Measurements from ENCODE around the gene ZMYND8.
A peak's percentile ranks its signal among the peaks of the same experiment; 100 is the strongest.

ZMYND8 gene

DNA sequence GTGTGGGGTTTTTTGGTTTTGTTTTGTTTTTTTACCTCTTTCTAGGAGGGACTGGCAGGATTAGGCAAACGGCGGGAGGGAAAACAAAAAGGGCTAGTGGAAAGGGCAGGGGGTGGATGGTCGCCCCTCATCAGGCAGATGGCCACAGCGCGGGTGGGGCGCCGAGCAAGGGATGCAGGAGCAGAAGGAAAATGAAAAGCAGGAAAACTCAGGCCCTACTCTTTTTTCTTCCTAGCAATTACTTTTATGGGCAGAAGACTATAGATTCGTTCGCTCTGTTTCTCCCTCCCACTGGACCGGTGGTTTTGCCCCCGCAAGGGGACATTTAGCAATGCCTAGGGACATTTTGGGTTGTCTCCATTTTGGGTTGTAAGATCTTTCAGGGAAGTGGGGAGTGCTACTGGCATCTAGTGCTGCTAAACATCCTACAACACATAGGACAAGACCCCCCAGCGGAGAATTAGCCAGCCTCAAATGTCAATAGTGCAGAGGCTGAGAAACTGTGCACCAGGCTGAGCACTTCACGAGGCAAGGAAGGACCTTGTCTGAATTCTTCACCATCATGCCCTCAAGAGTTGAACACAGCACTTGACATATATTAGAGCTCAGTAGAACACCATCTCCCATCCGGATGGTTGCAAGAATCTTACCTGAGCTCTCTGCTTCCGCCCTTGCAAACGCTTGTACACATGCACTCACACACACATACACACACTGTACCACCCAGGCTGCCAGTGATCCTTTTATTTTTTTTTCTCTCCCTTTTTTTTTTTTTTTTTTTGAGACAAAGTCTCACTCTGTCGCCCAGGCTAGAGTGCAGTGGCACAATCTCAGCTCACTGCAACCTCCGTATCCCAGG lies 4.8 kb upstream of the ZMYND8 start (continued):
- TF ChIP-seq, protein P1, sequence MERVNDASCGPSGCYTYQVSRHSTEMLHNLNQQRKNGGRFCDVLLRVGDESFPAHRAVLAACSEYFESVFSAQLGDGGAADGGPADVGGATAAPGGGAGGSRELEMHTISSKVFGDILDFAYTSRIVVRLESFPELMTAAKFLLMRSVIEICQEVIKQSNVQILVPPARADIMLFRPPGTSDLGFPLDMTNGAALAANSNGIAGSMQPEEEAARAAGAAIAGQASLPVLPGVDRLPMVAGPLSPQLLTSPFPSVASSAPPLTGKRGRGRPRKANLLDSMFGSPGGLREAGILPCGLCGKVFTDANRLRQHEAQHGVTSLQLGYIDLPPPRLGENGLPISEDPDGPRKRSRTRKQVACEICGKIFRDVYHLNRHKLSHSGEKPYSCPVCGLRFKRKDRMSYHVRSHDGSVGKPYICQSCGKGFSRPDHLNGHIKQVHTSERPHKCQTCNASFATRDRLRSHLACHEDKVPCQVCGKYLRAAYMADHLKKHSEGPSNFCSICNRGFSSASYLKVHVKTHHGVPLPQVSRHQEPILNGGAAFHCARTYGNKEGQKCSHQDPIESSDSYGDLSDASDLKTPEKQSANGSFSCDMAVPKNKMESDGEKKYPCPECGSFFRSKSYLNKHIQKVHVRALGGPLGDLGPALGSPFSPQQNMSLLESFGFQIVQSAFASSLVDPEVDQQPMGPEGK (tag by site-specific recombination; IDR thresholded peaks at IDR 0.05), result peak; percentile 71; the same call in 1 of the 2 replicates
- TF ChIP-seq, protein P2, sequence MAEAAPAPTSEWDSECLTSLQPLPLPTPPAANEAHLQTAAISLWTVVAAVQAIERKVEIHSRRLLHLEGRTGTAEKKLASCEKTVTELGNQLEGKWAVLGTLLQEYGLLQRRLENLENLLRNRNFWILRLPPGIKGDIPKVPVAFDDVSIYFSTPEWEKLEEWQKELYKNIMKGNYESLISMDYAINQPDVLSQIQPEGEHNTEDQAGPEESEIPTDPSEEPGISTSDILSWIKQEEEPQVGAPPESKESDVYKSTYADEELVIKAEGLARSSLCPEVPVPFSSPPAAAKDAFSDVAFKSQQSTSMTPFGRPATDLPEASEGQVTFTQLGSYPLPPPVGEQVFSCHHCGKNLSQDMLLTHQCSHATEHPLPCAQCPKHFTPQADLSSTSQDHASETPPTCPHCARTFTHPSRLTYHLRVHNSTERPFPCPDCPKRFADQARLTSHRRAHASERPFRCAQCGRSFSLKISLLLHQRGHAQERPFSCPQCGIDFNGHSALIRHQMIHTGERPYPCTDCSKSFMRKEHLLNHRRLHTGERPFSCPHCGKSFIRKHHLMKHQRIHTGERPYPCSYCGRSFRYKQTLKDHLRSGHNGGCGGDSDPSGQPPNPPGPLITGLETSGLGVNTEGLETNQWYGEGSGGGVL (tag by site-specific recombination; IDR thresholded peaks at IDR 0.05), result peak; percentile 49
- peak; percentile 36; the same call in 1 of the 2 replicates for TF ChIP-seq KLF16 (tag by site-specific recombination; IDR thresholded peaks at IDR 0.05)
- TF ChIP-seq, protein P3, sequence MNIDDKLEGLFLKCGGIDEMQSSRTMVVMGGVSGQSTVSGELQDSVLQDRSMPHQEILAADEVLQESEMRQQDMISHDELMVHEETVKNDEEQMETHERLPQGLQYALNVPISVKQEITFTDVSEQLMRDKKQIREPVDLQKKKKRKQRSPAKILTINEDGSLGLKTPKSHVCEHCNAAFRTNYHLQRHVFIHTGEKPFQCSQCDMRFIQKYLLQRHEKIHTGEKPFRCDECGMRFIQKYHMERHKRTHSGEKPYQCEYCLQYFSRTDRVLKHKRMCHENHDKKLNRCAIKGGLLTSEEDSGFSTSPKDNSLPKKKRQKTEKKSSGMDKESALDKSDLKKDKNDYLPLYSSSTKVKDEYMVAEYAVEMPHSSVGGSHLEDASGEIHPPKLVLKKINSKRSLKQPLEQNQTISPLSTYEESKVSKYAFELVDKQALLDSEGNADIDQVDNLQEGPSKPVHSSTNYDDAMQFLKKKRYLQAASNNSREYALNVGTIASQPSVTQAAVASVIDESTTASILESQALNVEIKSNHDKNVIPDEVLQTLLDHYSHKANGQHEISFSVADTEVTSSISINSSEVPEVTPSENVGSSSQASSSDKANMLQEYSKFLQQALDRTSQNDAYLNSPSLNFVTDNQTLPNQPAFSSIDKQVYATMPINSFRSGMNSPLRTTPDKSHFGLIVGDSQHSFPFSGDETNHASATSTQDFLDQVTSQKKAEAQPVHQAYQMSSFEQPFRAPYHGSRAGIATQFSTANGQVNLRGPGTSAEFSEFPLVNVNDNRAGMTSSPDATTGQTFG (tag by site-specific recombination; IDR thresholded peaks at IDR 0.05; ENCODE audit: borderline replicate concordance), result no peak

DNA sequence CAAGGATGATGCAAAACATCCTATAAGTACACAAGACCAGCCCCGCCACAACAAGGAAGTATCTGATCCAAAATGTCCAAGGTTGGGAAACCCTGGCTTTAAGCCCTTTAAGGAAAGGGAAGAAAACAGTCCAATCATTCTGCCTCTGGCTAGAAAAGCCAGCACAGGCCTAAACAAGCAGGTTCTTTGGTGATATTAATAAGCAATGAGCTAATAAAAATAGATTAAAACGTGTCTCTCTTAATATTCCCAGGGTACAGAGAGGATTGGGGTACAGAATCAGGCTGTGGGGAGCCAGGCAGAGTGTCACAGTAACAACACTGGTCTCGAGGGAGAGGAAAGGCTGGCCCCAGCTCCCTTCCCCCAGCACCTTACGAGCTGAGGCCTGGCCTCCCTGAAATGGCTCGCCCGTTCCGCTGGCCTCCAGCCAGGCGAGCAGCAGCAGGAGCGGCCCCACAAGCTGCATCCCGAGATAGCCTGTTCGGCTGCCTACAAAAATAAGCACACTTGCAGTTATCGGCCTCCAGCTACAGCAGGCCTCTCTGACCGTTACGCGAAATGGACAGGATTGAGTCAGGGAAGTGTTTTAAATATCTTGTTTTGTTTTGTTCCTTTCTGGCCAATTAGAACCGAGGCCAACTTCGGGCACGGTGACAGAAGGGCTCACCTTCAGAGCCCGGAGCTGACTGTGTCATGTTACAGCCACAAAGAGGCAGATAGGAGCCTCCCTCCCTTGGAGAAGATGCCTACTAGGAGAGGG lies 4.0 kb upstream of the ZMYND8 start:
- Histone ChIP-seq H3K27ac (ENCODE audit: extremely low read depth, low read depth, low read length) (peak overlapping the region; percentile 97), H3K4me1 (ENCODE audit: control insufficient read depth, insufficient read depth, low read length) (peaks cover 34% of the 10 kb centered on the region), H3K36me3 (ENCODE audit: control insufficient read depth in 2 of 2, insufficient read depth in 1 of 2, low read length in 2 of 2) (no peaks in the 10 kb centered on the region), H3K9me3 (ENCODE audit: control insufficient read depth, insufficient read depth, low read depth, low read length) (no peaks in the 10 kb centered on the region), H3K4me3 (ENCODE audit: low read depth, low read length) (peak overlapping the region; percentile 10; the same call in 1 of the 2 replicates)
- ChIA-PET CTCF (interaction anchor here (2.2 to 4.3 kb wide), 2 partner anchors 23 to 88 kb away, joined by 9 to 24 read pairs; no protein-coding TSS in a partner anchor), POLR2A (interaction anchor here (0.5 to 1.2 kb wide), 7 partner anchors 9 to 141 kb away, joined by 3 to 5 read pairs (median 3); partner anchors contain the start of gene NCOA3)
- TF ChIP-seq, protein P4, sequence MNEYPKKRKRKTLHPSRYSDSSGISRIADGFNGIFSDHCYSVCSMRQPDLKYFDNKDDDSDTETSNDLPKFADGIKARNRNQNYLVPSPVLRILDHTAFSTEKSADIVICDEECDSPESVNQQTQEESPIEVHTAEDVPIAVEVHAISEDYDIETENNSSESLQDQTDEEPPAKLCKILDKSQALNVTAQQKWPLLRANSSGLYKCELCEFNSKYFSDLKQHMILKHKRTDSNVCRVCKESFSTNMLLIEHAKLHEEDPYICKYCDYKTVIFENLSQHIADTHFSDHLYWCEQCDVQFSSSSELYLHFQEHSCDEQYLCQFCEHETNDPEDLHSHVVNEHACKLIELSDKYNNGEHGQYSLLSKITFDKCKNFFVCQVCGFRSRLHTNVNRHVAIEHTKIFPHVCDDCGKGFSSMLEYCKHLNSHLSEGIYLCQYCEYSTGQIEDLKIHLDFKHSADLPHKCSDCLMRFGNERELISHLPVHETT (tag by site-specific recombination; IDR thresholded peaks at IDR 0.05), result peak; percentile 17; the same call in 1 of the 2 replicates
- TF ChIP-seq YY1 (tag by site-specific recombination; IDR thresholded peaks at IDR 0.05), result peak; percentile 64
- TF ChIP-seq ZNF629 (tag by site-specific recombination; IDR thresholded peaks at IDR 0.05), result peak; percentile 77
- no peak for TF ChIP-seq ZNF350 (tag by site-specific recombination; IDR thresholded peaks at IDR 0.05)
- no peak for TF ChIP-seq RBAK (tag by site-specific recombination; IDR thresholded peaks at IDR 0.05)
- peak; percentile 62; the same call in 1 of the 2 replicates for TF ChIP-seq ZNF324 (tag by site-specific recombination; IDR thresholded peaks at IDR 0.05)
- no peak for TF ChIP-seq ZNF670 (tag by site-specific recombination; IDR thresholded peaks at IDR 0.05; ENCODE audit: low read depth)
- peak; percentile 91 for TF ChIP-seq OVOL3 (tag by site-specific recombination; IDR thresholded peaks at IDR 0.05)
- TF ChIP-seq, protein P5, sequence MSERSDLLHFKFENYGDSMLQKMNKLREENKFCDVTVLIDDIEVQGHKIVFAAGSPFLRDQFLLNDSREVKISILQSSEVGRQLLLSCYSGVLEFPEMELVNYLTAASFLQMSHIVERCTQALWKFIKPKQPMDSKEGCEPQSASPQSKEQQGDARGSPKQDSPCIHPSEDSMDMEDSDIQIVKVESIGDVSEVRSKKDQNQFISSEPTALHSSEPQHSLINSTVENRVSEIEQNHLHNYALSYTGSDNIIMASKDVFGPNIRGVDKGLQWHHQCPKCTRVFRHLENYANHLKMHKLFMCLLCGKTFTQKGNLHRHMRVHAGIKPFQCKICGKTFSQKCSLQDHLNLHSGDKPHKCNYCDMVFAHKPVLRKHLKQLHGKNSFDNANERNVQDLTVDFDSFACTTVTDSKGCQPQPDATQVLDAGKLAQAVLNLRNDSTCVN (tag by site-specific recombination; optimal IDR thresholded peaks at IDR 0.05), result peak; percentile 39
- no peak for TF ChIP-seq ZNF140 (tag by site-specific recombination; IDR thresholded peaks at IDR 0.05)
- no peak for TF ChIP-seq ZNF311 (tag by site-specific recombination; IDR thresholded peaks at IDR 0.05; ENCODE audit: borderline replicate concordance)
- TF ChIP-seq ZNF2 (tag by site-specific recombination; IDR thresholded peaks at IDR 0.05), result peak; percentile 16; the same call in 1 of the 2 replicates
- peak; percentile 95 for TF ChIP-seq ZXDB (tag by site-specific recombination; IDR thresholded peaks at IDR 0.05)
- no peak; the same call in 1 of the 2 replicates for TF ChIP-seq ZNF302 (tag by site-specific recombination; IDR thresholded peaks at IDR 0.05; ENCODE audit: low read depth)
- no peak for TF ChIP-seq ZNF274 (IDR thresholded peaks at IDR 0.05; ENCODE audit: low read length)
- TF ChIP-seq ZNF274 (tag by site-specific recombination; IDR thresholded peaks at IDR 0.05; ENCODE audit: borderline replicate concordance), result no peak
- peak; percentile 49; the same call in 1 of the 2 replicates for TF ChIP-seq WT1 (tag by site-specific recombination; IDR thresholded peaks at IDR 0.05)
- peak; percentile 90 for TF ChIP-seq OSR2 (tag by site-specific recombination; IDR thresholded peaks at IDR 0.05)
- TF ChIP-seq ZNF785 (tag by site-specific recombination; IDR thresholded peaks at IDR 0.05), result no peak
- TF ChIP-seq ZBTB21 (tag by site-specific recombination; IDR thresholded peaks at IDR 0.05), result no peak

Measured in HEK293 (cell line).